ENCODE results near the gene CYB5A. TPM values are rescaled to one million over a fixed set of nuclear protein-coding genes. Genes with fewer than 3 reads are reported as not detected.

Gene CYB5A
- total RNA-seq, 1 donor from 2014 or later: 15.3 TPM

DNA sequence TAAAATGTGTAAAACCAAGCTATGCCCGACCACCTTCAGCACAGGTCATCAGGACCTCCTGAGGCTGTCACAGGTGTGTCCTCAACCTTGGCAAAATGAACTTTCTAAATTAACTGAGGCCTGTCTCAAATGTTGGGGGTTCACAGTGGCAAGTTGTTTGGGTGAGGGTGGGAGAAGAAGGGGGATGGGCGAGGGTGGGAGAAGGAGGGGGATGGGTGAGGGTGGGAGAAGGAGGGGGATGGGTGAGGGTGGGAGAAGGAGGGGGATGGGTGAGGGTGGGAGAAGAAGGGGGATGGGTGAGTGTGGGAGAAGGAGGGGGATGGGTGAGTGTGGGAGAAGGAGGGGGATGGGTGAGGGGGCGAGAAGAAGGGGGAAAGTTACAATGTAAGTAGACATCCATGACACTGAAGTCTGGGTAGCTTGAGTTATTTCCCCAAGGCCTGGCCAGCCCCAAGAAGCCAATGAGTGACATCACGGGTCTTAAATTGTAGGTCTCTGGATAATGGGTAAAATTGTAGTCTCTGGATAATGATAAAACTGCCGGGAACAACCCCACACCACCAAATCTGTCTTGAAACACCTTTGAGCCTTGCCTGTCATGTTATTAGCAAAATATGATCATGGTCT lies 87.1 kb downstream of the CYB5A start:
- DNase-seq: no peak

GRCh38 chr18:74203811-74204210 lies 88.0 kb downstream of the CYB5A start:
- DNase-seq: no peak

Small RNAs within 50 kb of the gene (small RNA-seq; reads per million reads assigned to genes)
- gene RN7SL551P: not detected

Other genes with a start within 250 kb of the CYB5A start
- gene FBXO15, start 144.1 kb downstream of the CYB5A start, total RNA-seq: 3.1 TPM
- gene TIMM21, start 143.4 kb downstream of the CYB5A start, total RNA-seq: 36.0 TPM
- not detected for gene C18orf63, start 23.9 kb upstream of the CYB5A start, total RNA-seq
- 12.3 TPM for gene DIPK1C, start 165.3 kb upstream of the CYB5A start, total RNA-seq
- 32.6 TPM for gene CNDP2, start 204.4 kb upstream of the CYB5A start, total RNA-seq
- 0.16 TPM for gene CNDP1, start 242.5 kb upstream of the CYB5A start, total RNA-seq